GM19452 (cell line): ENCODE measurements around the gene PCSK9.

Experiments used
- ATAC-seq: cut with Tn5 transposase; IDR thresholded peaks from one replicate; pipeline ENCODE4 v1.9.1; 2021; ENCODE audit not compliant: unreplicated experiment

Gene PCSK9

GRCh38 chr1:55039342-55040082 is at the start of gene PCSK9:
Gene PCSK9, plus strand, starts transcription at chr1:55039548. Its CDS starts 290 bp downstream, at chr1:55039838.
- no peak for ATAC-seq

GRCh38 chr1:54989968-54990810 is 49.2 kb upstream of the PCSK9 start:
- no peak for ATAC-seq

GRCh38 chr1:54990916-54991315 is 48.4 kb upstream of the PCSK9 start:
- no peak for ATAC-seq

GRCh38 chr1:54991939-54992338 is 47.4 kb upstream of the PCSK9 start:
- no peak for ATAC-seq

GRCh38 chr1:54993140-54993539 is 46.2 kb upstream of the PCSK9 start:
- no peak for ATAC-seq

- ATAC-seq, result no peak
Measured at GRCh38 chr1:54994355-54994990, 44.9 kb upstream of the PCSK9 start.

GRCh38 chr1:54995013-54995760 is 44.2 kb upstream of the PCSK9 start:
- no peak for ATAC-seq

GRCh38 chr1:54995835-54996234 is 43.5 kb upstream of the PCSK9 start:
- ATAC-seq, result no peak

- peak; percentile 89 for ATAC-seq
Measured at GRCh38 chr1:54996359-54996868, 42.9 kb upstream of the PCSK9 start.

- no peak for ATAC-seq
Measured at GRCh38 chr1:54996869-54997710, 42.3 kb upstream of the PCSK9 start.

- no peak for ATAC-seq
Measured at GRCh38 chr1:54997711-54997986, 41.7 kb upstream of the PCSK9 start.

GRCh38 chr1:54998100-54998499 is 41.2 kb upstream of the PCSK9 start:
- ATAC-seq, result no peak

- ATAC-seq, result no peak
Measured at GRCh38 chr1:54998677-54999076, 40.7 kb upstream of the PCSK9 start, which contains the start of gene BSND. Gene BSND, plus strand, starts transcription at chr1:54998933. Its CDS starts 254 bp downstream, at chr1:54999187.

- no peak for ATAC-seq
Measured at GRCh38 chr1:55000110-55001085, 39.0 kb upstream of the PCSK9 start.

GRCh38 chr1:55001311-55001710 is 38.0 kb upstream of the PCSK9 start:
- no peak for ATAC-seq

- no peak for ATAC-seq
Measured at GRCh38 chr1:55002686-55003085, 36.7 kb upstream of the PCSK9 start.

- ATAC-seq, result no peak
Measured at GRCh38 chr1:55005351-55006140, 33.8 kb upstream of the PCSK9 start.

- ATAC-seq, result no peak
Measured at GRCh38 chr1:55006931-55007330, 32.4 kb upstream of the PCSK9 start.
